Mucosa of descending colon (tissue), 3 donors: ENCODE data around the gene RPL7A. TPM values are rescaled to one million over a fixed set of nuclear protein-coding genes. Genes with fewer than 3 reads are reported as not detected.

Experiments used
- ATAC-seq: fragments of 200-7000 bp; cut with Tn5 transposase; one replicate; pipeline ENCODE4 v1.9.1; 2020; ENCODE audit warnings: mild to moderate bottlenecking, moderate library complexity
- DNase-seq, 3 donors: peaks; one replicate each; pipeline ENCODE4 v3.0.0-alpha.2; 2020
- H3K36me3 ChIP-seq: fragments of 200-600 bp; one replicate; pipeline ENCODE4 v1.8.0; 2021; ENCODE audit warnings: low read depth, mild to moderate bottlenecking
- H3K4me1 ChIP-seq: fragments of 200-600 bp; one replicate; pipeline ENCODE4 v1.8.0; 2021; ENCODE audit warnings: low read depth, mild to moderate bottlenecking
- H3K4me3 ChIP-seq: fragments of 200-600 bp; one replicate; pipeline ENCODE4 v1.8.0; 2021; ENCODE audit warnings: mild to moderate bottlenecking
- H3K9me3 ChIP-seq: fragments of 200-600 bp; one replicate; pipeline ENCODE4 v1.8.0; 2021; ENCODE audit warnings: mild to moderate bottlenecking
- CTCF ChIP-seq: fragments of 200-600 bp; IDR thresholded peaks from one replicate; pipeline ENCODE4 v1.8.0; 2022; ENCODE audit warnings: antibody characterized with exemption, mild to moderate bottlenecking
- intact Hi-C, 2 donors: fragments of 100-400 bp; cut with DNase I in 1 of 2; cut with micrococcal nuclease in 1 of 2; formaldehyde crosslinking; loops; one replicate each; pipeline versions ENCODE4 v1.11.0 to v1.11.1; 2022; cut with DNase I, micrococcal nuclease
- total RNA-seq, 3 donors: library from RNA; stranded (reverse); fragmentation: NEBNext Ultra II Directional in 2 of 3; extraction: Animal tissue kit (Norgen Biotek cat#: 25700) in 2 of 3; gene quantifications; one replicate each; pipeline versions ENCODE4 v1.2.1 to v1.2.4, GENCODE V29; 2021 to 2023
- donor health status: DM: no; HTN: no; CAD: no; lungs with moderate emphysema.
- donor health status: DM: no; HTN: no; CAD: no.
- donor health status: DM: no; HTN: yes; CAD: no.

The RPL7A gene
- total RNA-seq, 3 donors from 2014 or later, result 1,420 to 1,482 (median 1,457) TPM

DNA sequence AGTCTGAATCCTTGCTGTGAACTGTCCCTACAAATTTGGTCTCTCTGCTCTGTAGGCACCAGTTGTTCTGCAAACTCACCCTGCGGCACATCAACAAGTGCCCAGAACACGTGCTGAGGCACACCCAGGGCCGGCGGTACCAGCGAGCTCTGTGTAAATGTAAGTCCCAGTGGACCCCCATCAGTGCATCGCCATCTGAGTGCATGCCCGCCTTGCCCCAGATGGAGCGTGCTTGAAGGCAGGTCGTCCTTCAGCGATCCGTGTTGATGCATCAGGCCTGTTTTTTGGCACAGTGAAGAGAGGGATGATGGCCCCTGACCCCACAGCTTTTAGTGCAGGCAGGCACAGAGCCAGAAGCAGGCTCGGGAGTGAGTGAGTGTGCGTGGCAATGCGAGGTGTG, 9.6 kb downstream of the RPL7A start:
- intact Hi-C loops, result no loop called here
- Histone ChIP-seq H3K9me3 (no peaks in the 10 kb centered on the region), H3K36me3 (peaks cover 6% of the 10 kb centered on the region), H3K4me1 (peaks cover 20% of the 10 kb centered on the region), H3K4me3 (no peak overlapping the region)
- no peak for TF ChIP-seq CTCF
- DNase-seq (peak in 1 of 3 donors; percentile 28), ATAC-seq (no peak)

GRCh38 chr9:133359399-133360175, 11.6 kb downstream of the RPL7A start:
- peaks cover 18% of the 10 kb centered on the region for H3K36me3 ChIP-seq
- no peak for ATAC-seq
- no peak overlapping the region for H3K4me3 ChIP-seq
- H3K9me3 ChIP-seq, result no peaks in the 10 kb centered on the region
- peaks cover 20% of the 10 kb centered on the region for H3K4me1 ChIP-seq
- DNase-seq, result peak in 2 of 3 donors; percentile 26 to 50
- intact Hi-C loops, result no loop called here
- no peak for TF ChIP-seq CTCF

GRCh38 chr9:133360400-133361393, 12.7 kb downstream of the RPL7A start:
- ATAC-seq (no peak), DNase-seq (peak in 2 of 3 donors; percentile 18 to 21)
- peaks cover 18% of the 10 kb centered on the region for H3K36me3 ChIP-seq
- peaks cover 11% of the 10 kb centered on the region for H3K4me1 ChIP-seq
- H3K4me3 ChIP-seq, result no peak overlapping the region
- H3K9me3 ChIP-seq, result no peaks in the 10 kb centered on the region
- intact Hi-C loops, result no loop called here
- TF ChIP-seq CTCF, result no peak

GRCh38 chr9:133361507-133362092, 13.6 kb downstream of the RPL7A start:
- intact Hi-C loops, result no loop called here
- no peak for TF ChIP-seq CTCF
- Histone ChIP-seq H3K4me3 (no peak overlapping the region), H3K4me1 (peaks cover 10% of the 10 kb centered on the region), H3K36me3 (peaks cover 18% of the 10 kb centered on the region), H3K9me3 (no peaks in the 10 kb centered on the region)
- ATAC-seq (no peak), DNase-seq (peak in 2 of 3 donors; percentile 6 to 22)

GRCh38 chr9:133362359-133363044, 14.5 kb downstream of the RPL7A start:
- TF ChIP-seq CTCF, result no peak
- H3K4me1 ChIP-seq, result peaks cover 4% of the 10 kb centered on the region
- DNase-seq, result peak in 1 of 3 donors; percentile 31
- ATAC-seq, result no peak
- H3K36me3 ChIP-seq, result peaks cover 18% of the 10 kb centered on the region
- no peak overlapping the region for H3K4me3 ChIP-seq
- intact Hi-C loops, result no loop called here
- no peaks in the 10 kb centered on the region for H3K9me3 ChIP-seq
